Stimulated activated CD8-positive, alpha-beta memory T cell treated with anti-CD3 and anti-CD28 coated beads, Interleukin-4, amount 100 ng/mL, for 24 hours (primary cell): ENCODE data around the gene TUBD1.
"Not testable (repeated sequence)": the region's sequence is repeated elsewhere in the genome, so short reads cannot be mapped to it uniquely, and the experiment has no call there.

ENCODE experiments used
- DNase-seq: peaks from one replicate; pipeline ENCODE4 v3.0.0-alpha.2; 2020; ENCODE audit warnings: low read depth

Gene TUBD1

GRCh38 chr17:59874376-59874775, 18.4 kb downstream of the TUBD1 start:
- no peak for DNase-seq

- not testable (repeated sequence) for DNase-seq
Measured at GRCh38 chr17:59873414-59873813, 19.3 kb downstream of the TUBD1 start.

GRCh38 chr17:59872351-59872750, 20.4 kb downstream of the TUBD1 start:
- DNase-seq, result no peak

- DNase-seq, result no peak
Measured at GRCh38 chr17:59870482-59870881, 22.3 kb downstream of the TUBD1 start.

GRCh38 chr17:59869941-59870218, 22.9 kb downstream of the TUBD1 start:
- no peak for DNase-seq

- no peak for DNase-seq
Measured at GRCh38 chr17:59863616-59864015, 29.1 kb downstream of the TUBD1 start.

GRCh38 chr17:59859444-59860025, 33.2 kb downstream of the TUBD1 start:
- DNase-seq, result no peak

- no peak for DNase-seq
Measured at GRCh38 chr17:59858932-59859331, 33.8 kb downstream of the TUBD1 start.

GRCh38 chr17:59858167-59858816, 34.5 kb downstream of the TUBD1 start:
- DNase-seq, result no peak

- DNase-seq, result no peak
Measured at GRCh38 chr17:59856859-59857794, 35.6 kb downstream of the TUBD1 start.

GRCh38 chr17:59853919-59854729, 38.6 kb downstream of the TUBD1 start:
- DNase-seq, result not testable (repeated sequence)

GRCh38 chr17:59853168-59853918, 39.4 kb downstream of the TUBD1 start:
- DNase-seq, result no peak

GRCh38 chr17:59852847-59853167, 39.9 kb downstream of the TUBD1 start:
- DNase-seq, result not testable (repeated sequence)

GRCh38 chr17:59851439-59852375, 41.0 kb downstream of the TUBD1 start:
- DNase-seq, result no peak

GRCh38 chr17:59850311-59850710, 42.4 kb downstream of the TUBD1 start:
- not testable (repeated sequence) for DNase-seq

GRCh38 chr17:59848778-59849177, 44.0 kb downstream of the TUBD1 start:
- no peak for DNase-seq

- DNase-seq, result no peak
Measured at GRCh38 chr17:59848385-59848668, 44.4 kb downstream of the TUBD1 start.

- DNase-seq, result no peak
Measured at GRCh38 chr17:59846394-59847165, 46.2 kb downstream of the TUBD1 start.

- DNase-seq, result no peak
Measured at GRCh38 chr17:59845595-59846393, 46.9 kb downstream of the TUBD1 start.
